ENCODE results near the gene TOLLIP. TPM values are rescaled to one million over a fixed set of nuclear protein-coding genes. Genes with fewer than 3 reads are reported as not detected.
A peak's percentile ranks its signal among the peaks of the same experiment; 100 is the strongest.
"Not testable (repeated sequence)": the region's sequence is repeated elsewhere in the genome, so short reads cannot be mapped to it uniquely, and the experiment has no call there.

Gene TOLLIP
- total RNA-seq, 1 experiment from 2014 or later: 16.3 TPM

DNA sequence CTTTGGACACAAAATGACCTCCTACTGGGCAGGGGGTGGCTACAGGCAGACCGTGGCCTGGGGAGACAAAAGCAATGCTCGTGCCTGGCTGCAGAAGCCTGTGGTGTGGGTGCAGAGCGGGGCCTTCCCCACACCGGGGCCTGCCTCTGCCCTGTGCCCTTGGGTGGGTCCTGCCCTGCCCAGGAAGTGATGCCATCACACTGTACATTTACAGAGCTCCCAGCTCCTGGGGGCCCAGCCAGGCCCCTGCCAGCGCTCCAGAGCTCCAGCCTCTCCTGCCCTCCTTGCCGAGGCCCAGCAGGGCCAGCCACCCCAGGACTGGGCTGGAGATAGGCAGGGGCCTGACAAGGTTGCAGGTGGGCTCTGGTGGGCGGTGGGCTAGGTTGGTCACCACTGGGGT is 46.4 kb downstream of the TOLLIP start:
- DNase-seq (ENCODE audit: low read depth): no peak

DNA sequence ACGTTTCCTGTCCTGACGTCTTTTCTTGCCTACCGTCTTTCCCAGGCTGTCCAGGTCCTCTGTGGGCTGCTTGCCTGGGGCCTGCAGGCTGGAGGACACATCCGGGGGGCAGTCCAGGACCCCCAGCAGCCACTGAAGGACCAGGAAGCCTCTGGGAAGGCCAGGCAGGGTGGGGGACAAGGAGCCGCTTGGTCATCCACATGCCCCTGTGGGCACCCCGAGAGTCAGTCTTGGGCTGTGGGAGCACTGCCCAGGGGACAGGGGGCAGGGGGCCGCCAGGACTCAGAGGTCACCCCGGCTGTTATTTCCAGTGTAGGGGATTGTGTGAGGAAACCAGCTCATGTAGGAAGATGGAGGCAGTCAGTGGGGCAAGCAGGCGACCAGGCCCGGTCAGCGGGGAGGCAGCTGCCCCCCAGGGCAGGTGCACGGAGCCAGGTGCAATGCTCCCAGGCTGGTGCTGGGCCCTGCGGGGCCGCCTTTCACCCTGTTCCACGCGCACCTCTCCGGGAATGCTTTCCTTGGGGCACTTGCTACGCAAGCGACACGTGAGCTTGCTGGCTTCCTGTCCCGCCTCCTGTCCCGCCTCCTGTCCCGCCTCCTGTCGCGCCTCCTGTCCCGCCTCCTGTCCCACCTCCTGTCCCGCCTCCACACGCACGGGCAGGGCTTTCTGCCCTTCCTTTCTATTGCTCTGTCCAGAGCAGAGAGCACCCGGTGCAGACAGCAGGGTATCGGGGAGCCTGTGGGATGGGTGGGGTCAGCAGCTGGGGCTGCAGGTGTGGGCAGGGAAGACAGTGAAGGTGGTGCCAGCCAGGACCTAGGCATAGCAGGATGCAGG is 47.0 kb downstream of the TOLLIP start:
- peak; percentile 90 for DNase-seq (ENCODE audit: low read depth)

- no peak for DNase-seq (ENCODE audit: low read depth)
These were observed 48.0 kb downstream of the TOLLIP start for GRCh38 chr11:1261241-1262071.

GRCh38 chr11:1260620-1261019 is 48.8 kb downstream of the TOLLIP start:
- DNase-seq (ENCODE audit: low read depth): no peak

- peak; percentile 24 for DNase-seq (ENCODE audit: low read depth)
These were observed 49.4 kb downstream of the TOLLIP start for GRCh38 chr11:1260023-1260501.

DNA sequence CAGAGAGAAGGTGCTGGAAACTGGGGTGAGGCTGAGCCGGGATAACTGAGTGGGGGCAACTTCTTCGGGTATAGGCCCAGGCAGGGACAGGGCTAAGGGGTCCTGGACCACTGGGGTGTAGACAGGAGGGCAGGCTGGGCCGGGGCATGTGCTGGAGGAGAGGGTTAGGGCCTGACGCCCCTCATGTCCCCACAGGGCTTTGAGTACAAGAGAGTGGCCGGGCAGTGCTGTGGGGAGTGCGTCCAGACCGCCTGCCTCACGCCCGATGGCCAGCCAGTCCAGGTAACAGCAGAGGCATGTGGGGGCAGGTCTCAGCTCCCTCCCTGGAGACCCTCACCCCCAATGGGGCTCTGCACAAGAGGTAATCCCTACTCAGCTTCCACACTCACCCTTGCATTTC is 49.9 kb downstream of the TOLLIP start:
- DNase-seq (ENCODE audit: low read depth): no peak

DNA sequence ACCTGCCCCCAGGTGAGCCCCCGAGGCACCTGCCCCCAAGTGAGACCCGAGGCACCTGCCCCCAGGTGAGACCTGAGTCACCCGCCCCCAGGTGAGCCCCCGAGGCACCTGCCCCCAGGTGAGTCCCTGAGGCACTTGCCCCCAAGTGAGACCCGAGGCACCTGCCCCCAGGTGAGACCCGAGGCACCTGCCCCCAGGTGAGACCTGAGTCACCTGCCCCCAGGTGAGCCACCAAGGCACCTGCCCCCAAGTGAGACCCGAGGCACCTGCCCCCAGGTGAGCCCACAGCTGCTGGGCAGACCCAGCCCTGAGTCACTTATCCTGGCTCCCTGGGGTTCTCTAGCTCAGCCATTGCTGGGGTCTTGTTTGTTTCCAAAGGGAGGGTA is 50.4 kb downstream of the TOLLIP start:
- no peak for DNase-seq (ENCODE audit: low read depth)

DNA sequence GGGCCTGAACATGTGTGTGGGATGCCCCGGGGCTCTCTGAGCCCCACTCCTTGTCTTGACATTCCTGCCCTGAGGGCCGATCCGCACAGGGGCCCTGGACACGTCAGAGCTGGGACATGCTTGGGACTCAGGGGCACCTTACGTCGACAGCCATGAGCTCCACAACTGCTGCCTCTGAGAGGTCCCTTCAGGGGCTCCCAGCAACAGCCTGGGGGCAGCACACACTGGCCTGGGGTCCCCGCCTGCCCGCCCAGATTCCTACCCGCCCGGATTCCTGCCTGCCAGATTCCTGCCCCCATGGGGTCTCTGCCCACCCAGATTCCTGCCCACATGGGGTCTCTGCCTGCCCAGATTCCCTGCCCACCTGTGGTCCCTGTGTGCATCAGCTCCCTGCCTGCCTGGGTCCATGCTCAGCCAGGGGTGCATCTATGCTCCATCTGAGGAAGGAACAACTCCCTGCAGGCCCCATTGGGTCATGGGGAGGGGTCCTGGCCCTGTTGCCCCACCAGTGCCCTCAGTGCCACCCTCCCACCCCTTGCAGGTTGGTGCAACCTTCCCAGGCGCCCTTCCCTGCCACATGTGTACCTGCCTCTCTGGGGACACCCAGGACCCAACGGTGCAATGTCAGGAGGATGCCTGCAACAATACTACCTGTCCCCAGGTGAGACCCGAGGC is 50.9 kb downstream of the TOLLIP start:
- DNase-seq (ENCODE audit: low read depth): no peak

GRCh38 chr11:1257916-1258315 is 51.5 kb downstream of the TOLLIP start:
- DNase-seq (ENCODE audit: low read depth): no peak

- DNase-seq (ENCODE audit: low read depth): no peak
These were observed 52.1 kb downstream of the TOLLIP start for GRCh38 chr11:1257366-1257765.

- no peak for DNase-seq (ENCODE audit: low read depth)
These were observed 53.0 kb downstream of the TOLLIP start for GRCh38 chr11:1256257-1257045.

DNA sequence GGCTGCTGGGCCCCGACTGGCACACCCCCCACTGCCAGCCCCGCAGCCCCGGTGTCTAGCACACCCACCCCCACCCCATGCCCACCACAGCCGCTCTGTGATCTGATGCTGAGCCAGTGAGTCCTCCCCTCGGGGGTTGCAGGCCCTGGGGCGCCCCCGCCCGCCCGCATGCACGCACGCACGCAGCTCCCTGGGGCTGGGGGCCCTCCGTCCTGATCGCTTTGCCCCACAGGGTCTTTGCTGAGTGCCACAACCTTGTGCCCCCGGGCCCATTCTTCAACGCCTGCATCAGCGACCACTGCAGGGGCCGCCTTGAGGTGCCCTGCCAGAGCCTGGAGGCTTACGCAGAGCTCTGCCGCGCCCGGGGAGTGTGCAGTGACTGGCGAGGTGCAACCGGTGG is 54.3 kb downstream of the TOLLIP start:
- DNase-seq (ENCODE audit: low read depth): no peak

DNA sequence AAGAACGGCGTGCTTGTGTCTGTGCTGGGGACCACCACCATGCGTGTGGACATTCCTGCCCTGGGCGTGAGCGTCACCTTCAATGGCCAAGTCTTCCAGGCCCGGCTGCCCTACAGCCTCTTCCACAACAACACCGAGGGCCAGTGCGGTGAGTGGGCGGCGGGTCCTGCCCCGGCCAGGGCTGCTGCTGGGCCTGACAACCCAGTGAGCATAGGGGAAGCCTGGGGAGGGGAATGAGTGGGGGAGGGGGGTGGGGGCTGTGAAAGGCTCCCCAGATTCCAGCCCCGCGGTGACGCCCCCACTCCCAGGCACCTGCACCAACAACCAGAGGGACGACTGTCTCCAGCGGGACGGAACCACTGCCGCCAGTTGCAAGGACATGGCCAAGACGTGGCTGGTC is 54.7 kb downstream of the TOLLIP start:
- no peak for DNase-seq (ENCODE audit: low read depth)

DNA sequence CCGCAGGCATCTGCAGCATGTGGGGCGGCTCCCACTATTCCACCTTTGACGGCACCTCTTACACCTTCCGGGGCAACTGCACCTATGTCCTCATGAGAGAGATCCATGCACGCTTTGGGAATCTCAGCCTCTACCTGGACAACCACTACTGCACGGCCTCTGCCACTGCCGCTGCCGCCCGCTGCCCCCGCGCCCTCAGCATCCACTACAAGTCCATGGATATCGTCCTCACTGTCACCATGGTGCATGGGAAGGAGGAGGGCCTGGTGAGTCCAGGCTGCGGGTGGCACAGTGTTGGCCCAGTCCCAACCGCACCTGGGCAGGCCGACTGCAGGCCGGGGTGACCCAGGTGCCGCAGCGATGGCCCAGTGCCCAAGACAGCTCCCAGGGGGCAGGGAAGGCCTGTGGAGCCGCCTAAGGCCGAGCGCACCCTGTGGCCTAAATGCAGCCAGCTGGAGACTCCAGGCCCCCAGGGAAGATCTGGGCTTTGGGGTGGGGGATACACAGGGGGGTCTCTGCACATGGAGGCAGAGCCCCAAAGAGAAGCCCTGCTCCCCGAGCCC is 55.3 kb downstream of the TOLLIP start:
- DNase-seq (ENCODE audit: low read depth): no peak

GRCh38 chr11:1253103-1253485 is 56.3 kb downstream of the TOLLIP start:
- no peak for DNase-seq (ENCODE audit: low read depth)

DNA sequence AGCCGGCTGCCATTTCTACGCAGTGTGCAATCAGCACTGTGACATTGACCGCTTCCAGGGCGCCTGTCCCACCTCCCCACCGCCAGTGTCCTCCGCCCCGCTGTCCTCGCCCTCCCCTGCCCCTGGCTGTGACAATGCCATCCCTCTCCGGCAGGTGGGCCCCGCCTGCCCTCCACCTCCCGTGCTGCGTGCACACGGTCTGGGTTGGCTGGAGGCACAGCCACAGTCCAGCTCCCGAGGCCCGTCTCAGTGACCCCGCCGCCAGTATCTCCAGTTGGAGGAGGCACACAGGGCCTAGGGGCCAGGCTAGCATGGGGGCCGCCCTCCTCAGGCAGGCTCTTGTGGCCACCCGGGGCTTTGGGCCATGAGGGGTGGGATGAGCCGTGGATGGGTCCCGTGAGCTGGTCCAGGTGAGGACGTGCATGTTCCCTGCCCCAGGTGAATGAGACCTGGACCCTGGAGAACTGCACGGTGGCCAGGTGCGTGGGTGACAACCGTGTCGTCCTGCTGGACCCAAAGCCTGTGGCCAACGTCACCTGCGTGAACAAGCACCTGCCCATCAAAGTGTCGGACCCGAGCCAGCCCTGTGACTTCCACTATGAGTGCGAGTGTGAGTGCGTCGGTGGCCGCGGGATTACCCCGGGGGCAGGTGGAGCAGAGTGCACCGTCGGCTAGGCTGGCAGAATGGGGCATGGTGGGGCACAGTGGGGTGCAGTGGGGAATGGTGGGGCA is 56.9 kb downstream of the TOLLIP start:
- DNase-seq (ENCODE audit: low read depth): no peak

GRCh38 chr11:1251236-1251770 is 58.1 kb downstream of the TOLLIP start:
- DNase-seq (ENCODE audit: low read depth): no peak

- not testable (repeated sequence) for DNase-seq (ENCODE audit: low read depth)
These were observed 59.0 kb downstream of the TOLLIP start for GRCh38 chr11:1250411-1250810.

GRCh38 chr11:1248951-1249350 is 60.5 kb downstream of the TOLLIP start:
- DNase-seq (ENCODE audit: low read depth): not testable (repeated sequence)

GRCh38 chr11:1247026-1247425 is 62.4 kb downstream of the TOLLIP start:
- not testable (repeated sequence) for DNase-seq (ENCODE audit: low read depth)
